Testis (tissue), 2 donors: ENCODE results near the gene STIM2.

Source experiments
- CTCF ChIP-seq, 3 experiments: fragments of 450-650 bp in 2 of 3; fragments of 200-600 bp in 1 of 3; sonication (generic) in 1 of 3; IDR thresholded peaks; one replicate each; pipeline ENCODE4 v1.5.1; 2016 to 2019; ENCODE audit warnings: antibody characterized with exemption in 3 of 3, mild to moderate bottlenecking in 2 of 3, moderate library complexity in 1 of 3
- POLR2A ChIP-seq: fragments of 450-650 bp; IDR thresholded peaks from one replicate; pipeline ENCODE4 v1.6.1; 2017; ENCODE audit warnings: antibody characterized with exemption, mild to moderate bottlenecking, moderate library complexity

- TF ChIP-seq CTCF (IDR thresholded peaks at IDR 0.05): no peak
- no peak for TF ChIP-seq POLR2A
These were observed 25.3 kb downstream of the STIM2 start for GRCh38 chr4:26885912-26886274.
